GM12874 (cell line): ENCODE measurements around the gene RNF217.

Source experiments
- CTCF ChIP-seq: IDR thresholded peaks from 2 replicates; pipeline ENCODE4 v1.5.1; 2011; ENCODE audit warnings: low read depth, mild to moderate bottlenecking, control low read depth, low read length, moderate library complexity; ENCODE audit not compliant: insufficient read depth

RNF217 gene

GRCh38 chr6:124937645-124938044 lies 24.6 kb upstream of the RNF217 start:
- no peak for TF ChIP-seq CTCF

- TF ChIP-seq CTCF, result no peak
These were observed 21.0 kb upstream of the RNF217 start for GRCh38 chr6:124941259-124941658.

- no peak for TF ChIP-seq CTCF
These were observed 18.6 kb upstream of the RNF217 start for GRCh38 chr6:124943658-124944057.

- TF ChIP-seq CTCF, result no peak
These were observed 14.2 kb upstream of the RNF217 start for GRCh38 chr6:124947971-124948451.

- TF ChIP-seq CTCF, result no peak
These were observed 12.5 kb upstream of the RNF217 start for GRCh38 chr6:124949706-124950105.

GRCh38 chr6:124953808-124954207 lies 8.4 kb upstream of the RNF217 start:
- no peak for TF ChIP-seq CTCF

GRCh38 chr6:124955108-124955856 lies 7.0 kb upstream of the RNF217 start:
- no peak for TF ChIP-seq CTCF

GRCh38 chr6:124956018-124956417 lies 6.2 kb upstream of the RNF217 start:
- no peak for TF ChIP-seq CTCF
